OCI-M2 (cell line): Measurements from ENCODE around the gene PRDX5.
"Not testable (repeated sequence)": the region's sequence is repeated elsewhere in the genome, so short reads cannot be mapped to it uniquely, and the experiment has no call there.

Experiments
- DNase-seq: peaks from one replicate; lab custom pipeline; 2025; ENCODE audit not compliant: unreplicated experiment; lab: John Stamatoyannopoulos, UW

PRDX5 gene

DNA sequence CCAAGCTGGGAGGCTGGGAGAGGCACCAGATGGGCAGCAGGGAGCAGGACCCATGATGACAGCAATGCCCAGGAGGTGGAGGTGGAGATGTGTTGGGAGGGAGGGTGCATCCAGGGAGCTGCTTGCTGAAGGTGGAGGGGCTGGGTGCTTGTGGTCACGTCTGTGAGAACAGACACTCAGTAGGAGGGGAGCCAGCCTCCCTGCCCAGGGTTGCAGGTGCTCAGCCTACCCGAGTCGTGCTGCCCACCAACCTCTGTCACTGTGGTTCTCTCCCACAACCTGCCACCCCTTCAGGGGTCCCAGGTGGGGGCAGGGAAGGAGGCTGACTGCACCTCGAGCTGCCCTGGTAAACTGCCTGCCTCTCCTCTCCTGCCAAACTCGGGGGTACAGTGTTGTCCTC, 5.5 kb downstream of the PRDX5 start:
- DNase-seq, result no peak

- not testable (repeated sequence) for DNase-seq
These were observed 6.1 kb downstream of the PRDX5 start for GRCh38 chr11:64323984-64324383.

DNA sequence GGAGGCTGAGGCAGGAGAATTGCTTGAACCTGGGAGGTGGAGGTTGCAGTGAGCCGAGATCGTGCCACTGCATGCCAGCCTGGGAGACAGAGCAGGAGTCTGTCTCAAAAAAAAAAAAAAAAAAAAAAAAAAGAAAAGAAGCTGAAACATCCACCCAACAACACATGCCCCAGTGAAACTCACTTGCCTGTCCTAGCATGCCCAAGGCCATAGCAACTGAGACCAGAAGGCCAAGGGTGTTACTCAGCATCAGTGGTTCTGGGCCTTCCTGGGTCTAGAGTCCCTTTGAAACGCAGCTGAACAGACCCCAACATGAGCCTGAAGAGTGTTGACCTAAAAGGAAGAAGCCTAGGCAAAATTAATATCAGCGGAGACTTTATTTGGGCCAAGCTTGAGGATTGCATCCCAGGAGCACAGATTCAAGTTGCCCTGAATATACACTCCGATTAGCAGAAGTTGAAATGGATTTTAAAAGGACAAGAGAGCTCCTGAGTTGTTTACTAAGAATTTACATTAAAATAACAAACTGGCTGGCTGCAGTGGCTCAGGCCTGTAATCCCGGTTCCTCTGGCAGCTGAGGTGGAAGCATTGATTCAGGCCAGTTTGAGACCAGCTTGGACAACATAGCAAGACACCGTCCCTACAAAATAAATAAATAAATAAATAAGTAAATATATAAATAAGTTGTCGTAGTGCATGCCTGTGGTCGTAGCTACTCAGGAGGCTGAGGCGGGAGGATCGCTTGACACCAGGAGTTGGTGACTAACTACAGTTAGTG, 7.0 kb downstream of the PRDX5 start:
- DNase-seq, result no peak

GRCh38 chr11:64327375-64327774, 9.5 kb downstream of the PRDX5 start:
- no peak for DNase-seq

DNA sequence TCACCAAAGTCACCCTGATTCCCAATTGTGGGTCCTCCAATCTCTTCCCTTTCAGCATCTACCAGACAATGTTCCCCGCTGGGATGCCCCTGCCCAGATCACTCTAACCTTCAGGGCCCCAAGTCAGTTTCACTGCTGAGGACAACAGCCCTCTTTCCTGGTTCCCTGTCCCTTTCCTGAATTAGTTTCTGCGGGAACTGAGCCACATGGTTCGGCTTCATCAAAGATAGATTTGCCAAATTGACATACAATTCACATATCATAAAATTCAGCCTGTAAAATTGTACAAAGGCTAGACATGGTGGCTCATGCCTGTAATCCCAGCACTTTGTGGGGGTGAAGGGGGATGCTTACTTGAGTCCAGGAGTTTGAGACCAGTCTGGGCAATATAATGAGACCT, 10.1 kb downstream of the PRDX5 start:
- DNase-seq, result no peak

DNA sequence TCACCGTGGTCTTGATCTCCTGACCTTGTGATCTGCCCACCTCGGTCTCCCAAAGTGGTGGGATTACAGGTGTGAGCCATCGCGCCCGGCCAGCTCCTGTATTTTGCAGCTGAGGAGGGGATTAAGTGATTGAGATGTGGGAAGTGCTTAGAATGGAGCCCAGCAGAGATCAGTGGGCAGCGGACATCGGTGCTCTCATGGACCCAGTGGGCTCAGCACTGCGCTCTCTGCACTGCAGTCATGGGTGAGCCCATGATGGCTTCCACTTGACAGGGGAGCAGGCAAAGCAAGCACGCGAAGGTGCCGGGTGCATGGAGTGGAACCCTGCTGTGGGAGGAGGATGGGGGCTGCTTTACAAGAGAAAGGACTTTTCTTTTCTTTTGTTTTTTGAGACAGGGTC, 13.0 kb downstream of the PRDX5 start:
- DNase-seq, result no peak

GRCh38 chr11:64331569-64332371, 13.8 kb downstream of the PRDX5 start:
- no peak for DNase-seq

DNA sequence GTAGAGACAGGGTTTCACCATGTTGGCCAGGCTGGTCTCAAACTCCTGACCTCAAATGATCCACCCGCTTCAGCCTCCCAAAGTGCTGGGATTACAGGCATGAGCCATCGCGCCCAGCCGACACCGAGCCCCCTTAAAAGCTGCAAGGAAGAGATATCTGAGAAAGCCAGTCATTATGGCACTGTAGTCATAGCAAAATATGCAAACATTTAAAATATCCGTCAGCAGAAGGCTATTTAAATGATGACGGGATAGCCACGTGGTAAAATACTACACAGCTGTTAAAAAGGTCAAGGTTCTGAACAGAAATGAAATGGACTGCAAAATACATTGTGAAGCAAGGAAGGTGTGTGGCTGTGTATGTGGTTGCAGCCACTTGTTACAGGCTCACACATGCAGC, 15.6 kb downstream of the PRDX5 start:
- DNase-seq, result no peak

DNA sequence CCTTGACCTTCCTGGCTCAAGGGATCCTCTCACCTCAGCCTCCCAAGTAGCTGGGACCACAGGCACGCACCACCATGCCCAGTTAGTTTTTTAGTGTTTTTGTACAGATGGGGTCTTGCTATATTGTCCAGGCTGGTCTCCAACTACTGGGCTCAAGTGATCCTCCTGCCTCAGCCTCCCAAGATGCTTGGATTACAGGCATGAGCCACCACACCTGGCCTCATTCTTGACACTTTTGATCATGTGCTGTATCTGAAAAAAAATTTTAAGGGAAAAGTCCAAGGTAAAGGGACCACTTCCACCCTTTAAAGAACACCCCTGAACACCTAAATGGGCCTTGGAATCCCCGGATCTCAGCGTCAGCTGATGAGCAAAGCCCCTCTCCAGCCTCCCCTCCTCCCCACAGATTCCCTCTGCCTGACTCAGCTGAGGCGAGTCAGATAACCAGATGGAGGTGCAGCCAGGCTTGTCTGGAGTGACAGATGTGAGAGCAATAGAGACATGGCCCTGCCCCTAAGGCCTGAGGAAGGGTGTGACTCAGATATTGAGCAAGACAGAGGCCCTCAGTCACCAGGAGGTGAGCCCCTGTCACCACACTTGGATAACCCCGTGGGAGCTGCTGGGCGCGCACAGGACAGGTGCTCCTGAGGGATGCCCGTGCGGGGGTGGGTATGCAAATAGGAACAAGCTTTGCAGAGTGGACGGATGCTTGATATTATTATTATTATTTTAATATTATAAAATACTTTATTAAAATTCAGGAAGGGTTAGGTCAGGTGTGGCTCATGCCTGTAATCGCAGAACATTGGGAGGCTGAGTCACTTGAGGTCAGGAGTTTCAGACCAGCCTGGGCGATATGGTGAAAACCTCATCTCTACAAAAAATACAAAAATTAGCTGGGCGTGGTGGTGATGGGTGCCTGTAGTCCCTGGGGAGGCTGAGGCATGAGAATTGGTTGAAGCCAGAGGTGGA, 17.1 kb downstream of the PRDX5 start:
- peak; percentile 54 for DNase-seq

DNA sequence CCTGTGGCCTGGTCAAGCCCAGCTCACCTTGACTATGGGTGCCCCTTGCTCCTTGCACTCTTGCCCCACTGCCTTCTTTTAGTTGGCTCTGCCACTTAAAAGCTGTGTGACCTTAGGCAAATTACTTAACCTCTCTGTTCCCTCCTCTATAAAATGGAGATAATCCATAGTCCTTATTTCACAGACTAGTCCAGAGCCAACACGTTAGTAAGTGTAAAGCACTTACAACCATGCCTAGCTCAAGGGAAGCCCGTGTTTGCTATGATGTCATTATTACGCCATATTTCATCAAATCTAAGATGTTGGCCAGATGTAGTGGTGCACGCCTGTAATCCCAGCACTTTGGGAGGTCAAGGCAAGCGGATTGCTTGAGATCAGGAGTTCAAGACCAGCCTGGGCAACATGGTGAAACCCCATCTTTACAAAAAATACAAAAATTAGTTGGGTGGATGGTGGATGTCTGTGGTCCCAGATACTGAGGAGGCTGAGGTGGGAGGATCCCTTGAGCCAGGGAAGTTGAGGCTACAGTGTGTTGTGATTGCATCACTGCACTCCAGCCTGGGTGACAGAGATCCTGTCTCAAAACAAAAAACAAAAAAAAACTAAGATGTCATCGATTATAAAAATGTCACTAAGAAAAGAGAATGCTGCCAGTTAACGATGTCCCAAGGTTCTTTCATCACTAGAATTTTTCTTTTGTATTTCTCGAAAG, 19.8 kb downstream of the PRDX5 start:
- DNase-seq, result no peak

GRCh38 chr11:64338716-64339115, 20.8 kb downstream of the PRDX5 start:
- no peak for DNase-seq

- no peak for DNase-seq
These were observed 21.4 kb downstream of the PRDX5 start for GRCh38 chr11:64339286-64339685.

DNA sequence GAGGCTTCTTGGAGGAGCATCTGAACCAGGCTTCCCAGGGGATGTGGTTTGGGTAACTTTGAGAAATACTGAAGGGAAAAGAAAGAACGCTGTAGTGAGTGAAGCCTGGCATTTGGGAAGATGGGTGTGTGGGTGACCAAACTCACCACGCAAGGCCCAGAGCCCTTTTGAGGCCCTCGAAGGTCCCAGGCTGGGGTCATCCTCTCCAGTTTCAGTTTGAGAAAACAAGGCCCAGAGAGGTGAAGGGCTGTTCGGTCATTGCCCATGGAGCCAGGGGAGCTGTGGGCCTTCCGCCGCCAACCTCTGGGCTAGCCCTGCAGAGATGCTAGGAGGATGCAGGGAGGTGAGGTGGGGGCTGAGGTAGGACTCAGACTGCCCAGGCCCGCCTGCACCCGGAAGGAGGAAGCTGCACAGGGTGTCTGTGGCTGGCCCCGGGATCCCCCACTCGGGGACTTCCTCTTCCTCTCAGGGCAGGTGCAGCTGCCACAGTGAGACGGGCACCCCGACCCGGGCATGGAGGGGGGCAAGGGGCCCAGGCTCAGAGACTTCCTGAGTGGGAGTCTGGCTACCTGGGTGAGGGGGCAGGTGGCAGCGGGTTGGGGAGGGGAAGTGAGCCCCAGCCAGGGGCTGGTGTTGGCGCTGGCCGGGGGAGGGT, 22.0 kb downstream of the PRDX5 start, which contains the start of gene CCDC88B:
Gene CCDC88B, plus strand, starts transcription at position 451 of the 655 bp plus-strand sequence. Its CDS starts 63 bp downstream, at position 514.
- no peak for DNase-seq

GRCh38 chr11:64340671-64341335, 22.9 kb downstream of the PRDX5 start:
- no peak for DNase-seq

GRCh38 chr11:64341429-64341828, 23.5 kb downstream of the PRDX5 start:
- no peak for DNase-seq

DNA sequence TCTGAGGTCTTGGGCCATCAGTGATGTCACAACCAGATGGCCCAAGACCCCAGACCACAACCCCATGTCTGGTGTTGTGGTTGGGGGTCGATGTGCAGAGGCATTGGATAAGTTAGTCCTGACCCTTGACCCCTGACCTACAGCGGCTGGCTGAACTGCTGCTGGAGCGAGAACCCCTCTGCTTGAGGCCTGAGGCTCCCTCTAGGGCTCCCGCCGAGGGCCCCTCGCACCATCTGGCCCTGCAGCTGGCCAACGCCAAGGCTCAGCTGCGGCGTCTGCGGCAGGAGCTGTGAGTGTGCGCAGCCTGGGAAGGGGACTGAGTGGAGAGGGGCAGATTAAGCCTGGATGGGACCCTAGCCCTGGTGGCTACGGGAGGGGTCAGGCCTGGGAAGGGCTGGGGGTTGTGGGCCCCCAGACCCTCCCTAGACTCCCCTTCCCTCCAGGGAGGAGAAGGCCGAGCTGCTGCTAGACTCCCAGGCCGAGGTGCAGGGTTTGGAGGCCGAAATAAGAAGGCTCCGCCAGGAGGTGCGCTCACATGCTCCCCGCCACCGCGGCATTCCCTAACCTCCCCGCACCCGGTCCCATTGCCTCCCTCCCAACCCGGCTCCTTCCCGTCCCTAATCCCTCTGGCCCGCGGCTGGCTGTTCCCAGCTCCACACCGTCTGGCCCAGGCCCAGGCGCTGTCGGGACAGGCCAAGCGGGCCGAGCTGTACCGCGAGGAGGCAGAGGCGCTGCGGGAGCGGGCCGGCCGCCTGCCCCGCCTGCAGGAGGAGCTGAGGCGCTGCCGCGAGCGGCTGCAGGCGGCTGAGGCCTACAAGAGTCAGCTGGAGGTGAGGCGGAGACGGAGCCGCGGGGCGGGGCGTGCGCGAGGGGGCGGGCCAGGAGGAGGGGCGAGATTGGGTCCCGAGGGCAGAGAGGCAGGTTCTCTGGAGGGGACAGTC, 24.2 kb downstream of the PRDX5 start:
- no peak for DNase-seq

DNA sequence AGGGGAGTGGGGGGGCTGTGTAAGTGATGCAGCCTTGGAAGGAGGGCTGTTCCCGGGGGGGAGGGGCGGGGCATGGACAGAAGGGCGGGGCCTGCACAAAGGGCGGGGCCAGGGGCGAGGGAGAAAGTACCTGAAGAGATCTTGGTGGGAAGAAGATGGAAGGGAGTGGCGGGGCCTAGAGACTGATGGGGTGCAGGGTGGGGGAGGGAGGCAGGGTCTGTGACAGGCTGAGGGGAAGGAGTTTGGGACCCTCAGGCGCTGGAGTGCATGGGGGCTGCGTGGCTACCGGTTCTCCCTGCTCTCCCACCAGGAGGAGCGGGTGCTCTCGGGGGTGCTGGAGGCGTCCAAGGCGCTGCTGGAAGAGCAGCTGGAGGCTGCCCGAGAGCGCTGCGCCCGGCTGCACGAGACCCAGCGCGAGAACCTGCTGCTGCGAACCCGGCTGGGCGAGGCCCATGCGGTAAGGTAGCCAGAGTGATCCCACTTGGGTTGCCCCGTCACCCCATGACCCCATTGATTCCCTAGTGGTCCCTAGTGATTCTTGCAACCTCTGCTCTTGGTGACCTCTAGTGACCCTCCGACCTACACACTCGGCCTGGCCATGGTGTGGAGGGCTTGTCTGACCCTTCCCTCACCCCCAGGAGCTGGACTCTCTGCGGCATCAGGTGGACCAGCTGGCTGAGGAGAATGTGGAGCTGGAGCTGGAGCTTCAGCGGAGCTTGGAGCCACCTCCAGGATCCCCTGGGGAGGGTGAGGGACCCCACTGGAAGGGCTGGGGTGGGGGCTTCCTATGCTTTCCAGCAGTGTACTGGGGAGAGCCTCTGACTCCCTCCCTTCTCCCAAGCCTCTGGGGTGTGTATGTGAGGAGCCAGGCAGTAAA, 25.2 kb downstream of the PRDX5 start:
- DNase-seq, result no peak
